HCT116 (cell line): ENCODE data around the gene IDUA. TPM values are rescaled to one million over a fixed set of nuclear protein-coding genes. Genes with fewer than 3 reads are reported as not detected.
A peak's percentile ranks its signal among the peaks of the same experiment; 100 is the strongest.

Experiments used
- ATAC-seq: fragments of 200-7000 bp; cut with Tn5 transposase; 2 replicates; pipeline ENCODE4 v1.9.1; 2020; ENCODE audit warnings: mild to moderate bottlenecking, moderate library complexity
- BruUV-seq: library from RNA; stranded (reverse); fragments of 400-500 nt; replicated peaks from 2 replicates; lab custom pipeline; 2021; lab: Mats Ljungman, UMichigan
- CTCF ChIA-PET: fragments of 300-600 bp; sonication (Branson Sonifier 250); formaldehyde crosslinking; loops from one replicate; lab custom pipeline; 2021; ENCODE audit warnings: antibody characterized with exemption; lab: Charles Lee
- POLR2A ChIA-PET: fragments of 300-600, 350-600 bp; sonication (Branson Sonifier 250); formaldehyde crosslinking; loops from one replicate; lab custom pipeline; 2021; ENCODE audit warnings: antibody characterized with exemption; lab: Charles Lee
- RAD21 ChIA-PET, 2 experiments: fragments of 300-600 bp; sonication (Branson Sonifier 250); formaldehyde crosslinking; loops; one replicate each; lab custom pipeline; 2023; ENCODE audit warnings: low total read pairs in 2 of 2; ENCODE audit not compliant: uncharacterized antibody in 2 of 2, unreplicated experiment in 2 of 2, low non-redundant PET in 1 of 2; lab: Charles Lee
- DNase-seq: peaks from one replicate; pipeline ENCODE4 v3.0.0-alpha.2; 2010; ENCODE audit warnings: low read depth, low spot score
- H2AFZ ChIP-seq: fragments of 200-600 bp; shearing (Covaris generic), sonication (generic); 2 replicates; pipeline ENCODE4 v1.6.1; 2017; ENCODE audit warnings: low read depth, mixed run types, mixed read lengths, antibody characterized with exemption, low read length; ENCODE audit not compliant: poor library complexity, severe bottlenecking
- H3K27ac ChIP-seq: 2 replicates; pipeline ENCODE4 v1.5.1; 2012; ENCODE audit warnings: low read depth, low read length
- H3K27me3 ChIP-seq: fragments of 200-600 bp; sonication (generic); 2 replicates; pipeline ENCODE4 v1.6.1; 2016; ENCODE audit warnings: mixed run types, low read length, mixed read lengths; ENCODE audit not compliant: insufficient read depth
- H3K36me3 ChIP-seq, 2 experiments: fragments of 200-500 bp in 1 of 2; fragments of 200-600 bp in 1 of 2; sonication (Bioruptor generic) in 1 of 2; sonication (generic) in 1 of 2; 2 replicates each; pipeline versions ENCODE4 v1.5.1 to v1.6.1; 2014 to 2016; ENCODE audit warnings: low read length in 2 of 2, inconsistent platforms in 1 of 2, mixed read lengths in 1 of 2, mixed run types in 1 of 2; ENCODE audit not compliant: insufficient read depth in 2 of 2, control insufficient read depth in 1 of 2
- H3K4me1 ChIP-seq, 2 experiments: fragments of 200-600 bp in 1 of 2; sonication (generic) in 1 of 2; 2 replicates each; pipeline versions ENCODE4 v1.5.1 to v1.6.1; 2012 to 2017; ENCODE audit warnings: low read length in 2 of 2, inconsistent platforms in 1 of 2, mild to moderate bottlenecking in 1 of 2, mixed read lengths in 1 of 2, mixed run types in 1 of 2, moderate library complexity in 1 of 2; ENCODE audit not compliant: insufficient read depth in 2 of 2, control insufficient read depth in 1 of 2
- H3K4me2 ChIP-seq: fragments of 200-600 bp; sonication (generic); 2 replicates; pipeline ENCODE4 v1.6.1; 2017; ENCODE audit warnings: mixed run types, low read length, mixed read lengths
- H3K4me3 ChIP-seq, 2 experiments: fragments of 200-600 bp in 1 of 2; sonication (generic) in 1 of 2; replicated peaks in 1 of 2; 2 replicates each; pipeline ENCODE4 v1.5.1; 2011 to 2016; ENCODE audit warnings: low read length in 2 of 2, control low read depth in 1 of 2, low read depth in 1 of 2, mild to moderate bottlenecking in 1 of 2, mixed read lengths in 1 of 2, mixed run types in 1 of 2
- H3K79me2 ChIP-seq: fragments of 200-600 bp; sonication (generic); 2 replicates; pipeline ENCODE4 v1.6.1; 2017; ENCODE audit warnings: mild to moderate bottlenecking, mixed run types, low read length, moderate library complexity, mixed read lengths; ENCODE audit not compliant: insufficient read depth
- H3K9ac ChIP-seq: fragments of 200-600 bp; sonication (generic); 2 replicates; pipeline ENCODE4 v1.6.1; 2016; ENCODE audit warnings: low read length, mixed read lengths
- H3K9me2 ChIP-seq: fragments of 200-600 bp; sonication (generic), shearing (Covaris generic); 2 replicates; pipeline ENCODE4 v1.6.1; 2017; ENCODE audit warnings: mixed run types, mild to moderate bottlenecking, moderate library complexity; ENCODE audit not compliant: insufficient read depth
- H3K9me3 ChIP-seq, 2 experiments: fragments of 200-500 bp in 1 of 2; fragments of 200-600 bp in 1 of 2; sonication (Bioruptor generic) in 1 of 2; sonication (generic) in 1 of 2; 2 replicates each; pipeline ENCODE4 v1.6.1; 2014 to 2017; ENCODE audit warnings: low read length in 2 of 2, mixed read lengths in 2 of 2, inconsistent platforms in 1 of 2, low read depth in 1 of 2, mild to moderate bottlenecking in 1 of 2, mixed run types in 1 of 2, moderate library complexity in 1 of 2; ENCODE audit not compliant: control insufficient read depth in 1 of 2, insufficient read depth in 1 of 2
- H4K20me1 ChIP-seq: fragments of 200-600 bp; sonication (generic), shearing (Covaris generic); 2 replicates; pipeline ENCODE4 v1.6.1; 2017; ENCODE audit warnings: mixed run types, mild to moderate bottlenecking, moderate library complexity; ENCODE audit not compliant: insufficient read depth
- EZH2 ChIP-seq: fragments of 200-600 bp; sonication (generic); IDR thresholded peaks from 2 replicates; pipeline ENCODE4 v1.6.1; 2017; ENCODE audit warnings: antibody characterized with exemption, mixed run types
- EZH2phosphoT487 ChIP-seq: fragments of 200-600 bp; IDR thresholded peaks from 2 replicates; pipeline ENCODE4 v1.6.1; 2018; ENCODE audit warnings: antibody characterized with exemption, borderline replicate concordance
- POLR2AphosphoS5 ChIP-seq: IDR thresholded peaks from 2 replicates; pipeline ENCODE4 v1.6.1; 2011; ENCODE audit warnings: mild to moderate bottlenecking, low read depth, low read length, moderate library complexity
- ZFX ChIP-seq: fragments of 450-650 bp; IDR thresholded peaks from 2 replicates; pipeline ENCODE4 v1.6.1; 2017
- intact Hi-C: fragments of 100-400 bp; cut with micrococcal nuclease; formaldehyde crosslinking; loops from 2 replicates; pipeline ENCODE4 v1.10.0; 2022
- total RNA-seq: library from RNA; stranded (reverse); gene quantifications from one replicate; pipeline ENCODE4 v1.2.1, GENCODE V29; 2021; ENCODE audit not compliant: unreplicated experiment

The IDUA gene
- total RNA-seq, 1 experiment from 2014 or later: 28.2 TPM

GRCh38 chr4:972651-973424 lies 14.0 kb upstream of the IDUA start:
- DNase-seq: no peak
- intact Hi-C loops: loop anchor here (2.0 kb wide), 1 partner anchor 14 kb away; the partner anchor contains the start of gene IDUA
- Histone ChIP-seq H3K9me2 (no peaks in the 10 kb centered on the region), H3K36me3 (no peaks in the 10 kb centered on the region), H2AFZ (no peak overlapping the region), H3K9ac (peak overlapping the region; percentile 71), H3K27ac (peak overlapping the region; percentile 58; the same call in 1 of the 2 replicates), H3K4me3 (peak overlapping the region; percentile 68 to 80), H3K27me3 (no peaks in the 10 kb centered on the region), H3K4me2 (peak overlapping the region; percentile 92), H3K79me2 (no peaks in the 10 kb centered on the region), H4K20me1 (no peaks in the 10 kb centered on the region), H3K4me1 (peaks cover 9 to 19% of the 10 kb centered on the region in 2 experiments; a peak in 3 of 4 replicates), H3K9me3 (no peaks in the 10 kb centered on the region)
- ChIA-PET POLR2A (no interaction called here), CTCF (no interaction called here), RAD21 (no interaction called here)
- no peak for TF ChIP-seq POLR2AphosphoS5
- no peak for TF ChIP-seq EZH2
- TF ChIP-seq ZFX: peak; percentile 68; the same call in 1 of the 2 replicates
- BruUV-seq: no TSS peak
- peak; percentile 65 for ATAC-seq

GRCh38 chr4:973431-974397 lies 13.1 kb upstream of the IDUA start, which contains the start of gene DGKQ:
DGKQ (minus strand) TSS chr4:973569; CDS start chr4:973482, 87 bp downstream.
- intact Hi-C loops: loop anchor here (2.0 kb wide), 1 partner anchor 13 kb away; the partner anchor contains the start of gene IDUA
- Histone ChIP-seq H3K9me2 (no peaks in the 10 kb centered on the region), H3K4me1 (peaks cover 9 to 19% of the 10 kb centered on the region in 2 experiments; a peak in 3 of 4 replicates), H3K4me2 (peak within 1 kb of the TSS; percentile 92), H3K27ac (peak within 1 kb of the TSS; percentile 58; the same call in 1 of the 2 replicates), H3K4me3 (peak within 1 kb of the TSS; percentile 68 to 80), H3K79me2 (no peaks in the 10 kb centered on the region), H3K27me3 (no peaks in the 10 kb centered on the region), H3K9me3 (no peaks in the 10 kb centered on the region), H3K36me3 (no peaks in the 10 kb centered on the region), H4K20me1 (no peaks in the 10 kb centered on the region), H3K9ac (peak within 1 kb of the TSS; percentile 71), H2AFZ (no peak within 1 kb of the TSS)
- ChIA-PET POLR2A (no interaction called here), CTCF (no interaction called here), RAD21 (no interaction called here)
- DNase-seq (no peak), ATAC-seq (peak; percentile 86)
- TF ChIP-seq POLR2AphosphoS5: peak; percentile 60
- peak; percentile 43; the same call in 1 of the 2 replicates for TF ChIP-seq ZFX
- no peak for TF ChIP-seq EZH2phosphoT487
- no TSS peak for BruUV-seq
